ENCODE measurements around the gene SERPINA3.
"Not testable (repeated sequence)": the region's sequence is repeated elsewhere in the genome, so short reads cannot be mapped to it uniquely, and the experiment has no call there.

SERPINA3 gene

DNA sequence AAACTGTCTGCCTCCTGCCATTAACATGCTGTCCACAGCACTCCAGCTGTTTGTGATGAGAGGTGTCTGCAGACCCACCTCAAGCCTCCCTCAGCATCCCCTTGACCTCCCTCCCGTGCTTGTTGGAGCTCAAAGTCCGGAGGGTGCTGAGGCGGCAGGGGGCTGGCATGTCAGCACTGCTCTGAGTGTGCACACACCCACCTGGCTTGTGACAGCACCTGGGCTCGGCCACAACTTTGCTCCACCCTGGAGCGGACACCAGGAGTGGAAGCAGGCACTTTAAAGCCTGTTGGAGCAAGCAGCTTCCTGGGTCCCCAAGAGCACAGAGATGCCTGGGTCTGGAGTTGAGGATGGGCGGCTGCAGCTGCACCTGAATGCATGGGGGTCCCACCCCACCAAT is 20.9 kb downstream of the SERPINA3 start:
- Histone ChIP-seq H3K36me3 (ENCODE audit: control insufficient read depth in 1 of 2, insufficient read depth in 2 of 2, low read depth in 1 of 2, low read length in 2 of 2) (no peaks in the 10 kb centered on the region), H3K18ac (ENCODE audit: low read depth in 1 of 2, low read length in 2 of 2) (no peak overlapping the region), H2AFZ (ENCODE audit: low read depth, low read length) (no peak overlapping the region), H4K91ac (ENCODE audit: low read length) (no peak overlapping the region), H2AK5ac (ENCODE audit: low read length, severe bottlenecking) (no peak overlapping the region), H3K14ac (ENCODE audit: low read length in 2 of 2) (no peak overlapping the region), H3K4ac (ENCODE audit: low read depth in 1 of 2, low read length in 2 of 2) (no peak overlapping the region), H2BK5ac (ENCODE audit: low read depth, low read length, poor library complexity, severe bottlenecking) (no peak overlapping the region), H2BK15ac (ENCODE audit: low read depth, poor library complexity, severe bottlenecking) (no peak overlapping the region), H3K4me2 (ENCODE audit: low read length, poor library complexity, severe bottlenecking) (no peak overlapping the region), H3K79me1 (replicated peaks; ENCODE audit: low read length, poor library complexity, severe bottlenecking) (no peaks in the 10 kb centered on the region), H4K8ac (ENCODE audit: low read length) (no peak overlapping the region), H3K4me3 (ENCODE audit: insufficient read depth in 1 of 2, low read depth in 1 of 2, low read length in 2 of 2) (no peak overlapping the region), H3K23ac (ENCODE audit: low read length in 2 of 2) (no peak overlapping the region), H2BK12ac (ENCODE audit: low read length in 2 of 2) (no peak overlapping the region), H3K4me1 (ENCODE audit: control insufficient read depth, insufficient read depth, low read depth, low read length) (no peaks in the 10 kb centered on the region), H3K9me3 (ENCODE audit: control insufficient read depth, low read length) (peaks cover 15% of the 10 kb centered on the region), H3K9ac (ENCODE audit: low read length) (no peak overlapping the region), H2BK120ac (ENCODE audit: low read depth, low read length) (no peak overlapping the region), H3K27ac (ENCODE audit: low read length, poor library complexity, severe bottlenecking) (no peak overlapping the region), H3K27me3 (ENCODE audit: control insufficient read depth in 1 of 2, insufficient read depth in 1 of 2, low read length in 2 of 2) (peaks cover 27 to 42% of the 10 kb centered on the region in 2 experiments)
- WGBS = 69% methylated on average over 6 of the region's 6 CpGs
- DNase-seq = no peak

DNA sequence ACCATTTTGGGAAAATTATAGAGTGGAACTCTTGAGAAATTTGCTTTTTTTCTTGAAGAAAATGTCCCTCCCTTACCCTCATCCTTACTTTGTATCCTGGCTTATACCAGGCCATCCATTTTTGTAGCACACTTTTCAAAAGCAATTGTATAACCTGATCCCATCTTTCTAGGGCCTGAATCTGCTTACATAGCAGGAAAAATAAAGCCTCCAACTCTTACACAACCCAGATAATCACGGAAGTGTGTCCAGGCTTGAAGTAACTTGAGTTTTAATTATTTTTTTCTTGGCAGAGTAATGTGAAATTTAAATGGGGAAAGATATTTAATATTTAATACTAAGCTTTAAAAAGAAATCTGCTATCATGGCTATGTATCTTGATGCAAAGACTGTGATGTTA is 23.0 kb downstream of the SERPINA3 start:
- no peak overlapping the region for H2BK120ac ChIP-seq (ENCODE audit: low read depth, low read length)
- no peak overlapping the region for H2AFZ ChIP-seq (ENCODE audit: low read depth, low read length)
- H3K4me2 ChIP-seq (ENCODE audit: low read length, poor library complexity, severe bottlenecking) = no peak overlapping the region
- no peak overlapping the region for H2AK5ac ChIP-seq (ENCODE audit: low read length, severe bottlenecking)
- no peak overlapping the region for H4K8ac ChIP-seq (ENCODE audit: low read length)
- H3K36me3 ChIP-seq (ENCODE audit: control insufficient read depth in 1 of 2, insufficient read depth in 2 of 2, low read depth in 1 of 2, low read length in 2 of 2) = no peaks in the 10 kb centered on the region
- peaks cover 14% of the 10 kb centered on the region for H3K9me3 ChIP-seq (ENCODE audit: control insufficient read depth, low read length)
- no peak overlapping the region for H3K18ac ChIP-seq (ENCODE audit: low read depth in 1 of 2, low read length in 2 of 2)
- no peak overlapping the region for H4K91ac ChIP-seq (ENCODE audit: low read length)
- no peak overlapping the region for H3K23ac ChIP-seq (ENCODE audit: low read length in 2 of 2)
- H3K14ac ChIP-seq (ENCODE audit: low read length in 2 of 2) = no peak overlapping the region
- DNase-seq = no peak
- H2BK12ac ChIP-seq (ENCODE audit: low read length in 2 of 2) = no peak overlapping the region
- no CpG with 5 or more reads among the region's 1 CpG for WGBS
- no peaks in the 10 kb centered on the region for H3K4me1 ChIP-seq (ENCODE audit: control insufficient read depth, insufficient read depth, low read depth, low read length)
- peaks cover 14 to 32% of the 10 kb centered on the region in 2 experiments for H3K27me3 ChIP-seq (ENCODE audit: control insufficient read depth in 1 of 2, insufficient read depth in 1 of 2, low read length in 2 of 2)
- H3K4me3 ChIP-seq (ENCODE audit: insufficient read depth in 1 of 2, low read depth in 1 of 2, low read length in 2 of 2) = no peak overlapping the region
- no peak overlapping the region for H2BK15ac ChIP-seq (ENCODE audit: low read depth, poor library complexity, severe bottlenecking)
- no peak overlapping the region for H3K4ac ChIP-seq (ENCODE audit: low read depth in 1 of 2, low read length in 2 of 2)
- H3K9ac ChIP-seq (ENCODE audit: low read length) = no peak overlapping the region
- H2BK5ac ChIP-seq (ENCODE audit: low read depth, low read length, poor library complexity, severe bottlenecking) = no peak overlapping the region
- H3K79me1 ChIP-seq (replicated peaks; ENCODE audit: low read length, poor library complexity, severe bottlenecking) = no peaks in the 10 kb centered on the region
- H3K27ac ChIP-seq (ENCODE audit: low read length, poor library complexity, severe bottlenecking) = no peak overlapping the region

DNA sequence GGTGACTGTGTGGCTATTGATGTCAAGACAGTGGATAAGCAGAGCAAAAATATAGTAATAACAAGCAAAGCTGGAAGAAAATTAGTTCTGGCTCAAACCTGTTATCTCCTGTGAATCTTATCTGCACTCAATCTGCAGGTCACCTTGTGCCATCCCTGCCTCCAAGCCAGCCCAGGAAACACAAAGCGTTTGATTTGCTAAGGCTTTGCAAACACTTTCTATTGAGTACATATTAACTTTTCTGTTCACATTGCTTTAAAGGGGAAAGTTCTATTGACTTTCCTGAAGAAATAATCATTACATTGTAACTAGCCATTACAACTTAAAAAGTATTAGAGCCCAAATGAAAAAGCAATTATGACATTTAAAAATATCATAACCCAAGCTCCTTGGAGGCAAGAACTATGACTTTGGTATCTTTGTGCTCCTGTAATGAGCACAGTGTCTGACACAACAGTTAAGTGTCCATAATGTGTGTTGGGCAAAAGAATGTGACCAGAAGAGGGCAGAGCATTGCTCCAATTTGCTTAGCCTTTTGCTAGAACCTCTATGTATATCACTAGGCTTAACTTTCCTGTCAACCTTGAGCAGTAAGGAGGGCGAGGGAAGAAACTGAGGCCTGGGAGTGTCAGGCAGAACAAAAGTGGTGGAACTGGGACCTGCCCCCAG is 24.7 kb downstream of the SERPINA3 start:
- H3K23ac ChIP-seq (ENCODE audit: low read length in 2 of 2) = no peak overlapping the region
- H3K4me2 ChIP-seq (ENCODE audit: low read length, poor library complexity, severe bottlenecking) = no peak overlapping the region
- H3K4ac ChIP-seq (ENCODE audit: low read depth in 1 of 2, low read length in 2 of 2) = no peak overlapping the region
- no peak for DNase-seq
- no peak overlapping the region for H2BK5ac ChIP-seq (ENCODE audit: low read depth, low read length, poor library complexity, severe bottlenecking)
- H4K8ac ChIP-seq (ENCODE audit: low read length) = no peak overlapping the region
- no peak overlapping the region for H2AK5ac ChIP-seq (ENCODE audit: low read length, severe bottlenecking)
- H2BK15ac ChIP-seq (ENCODE audit: low read depth, poor library complexity, severe bottlenecking) = no peak overlapping the region
- no peak overlapping the region for H3K18ac ChIP-seq (ENCODE audit: low read depth in 1 of 2, low read length in 2 of 2)
- no peak overlapping the region for H3K27ac ChIP-seq (ENCODE audit: low read length, poor library complexity, severe bottlenecking)
- no peak overlapping the region for H3K14ac ChIP-seq (ENCODE audit: low read length in 2 of 2)
- H4K91ac ChIP-seq (ENCODE audit: low read length) = no peak overlapping the region
- WGBS = no CpG with 5 or more reads among the region's 2 CpGs
- H2AFZ ChIP-seq (ENCODE audit: low read depth, low read length) = no peak overlapping the region
- peaks cover 11 to 18% of the 10 kb centered on the region in 2 experiments for H3K27me3 ChIP-seq (ENCODE audit: control insufficient read depth in 1 of 2, insufficient read depth in 1 of 2, low read length in 2 of 2)
- no peak overlapping the region for H2BK120ac ChIP-seq (ENCODE audit: low read depth, low read length)
- no peak overlapping the region for H3K9ac ChIP-seq (ENCODE audit: low read length)
- H3K9me3 ChIP-seq (ENCODE audit: control insufficient read depth, low read length) = no peaks in the 10 kb centered on the region
- H3K79me1 ChIP-seq (replicated peaks; ENCODE audit: low read length, poor library complexity, severe bottlenecking) = no peaks in the 10 kb centered on the region
- H3K36me3 ChIP-seq (ENCODE audit: control insufficient read depth in 1 of 2, insufficient read depth in 2 of 2, low read depth in 1 of 2, low read length in 2 of 2) = no peaks in the 10 kb centered on the region
- no peak overlapping the region for H3K4me3 ChIP-seq (ENCODE audit: insufficient read depth in 1 of 2, low read depth in 1 of 2, low read length in 2 of 2)
- H3K4me1 ChIP-seq (ENCODE audit: control insufficient read depth, insufficient read depth, low read depth, low read length) = no peaks in the 10 kb centered on the region
- H2BK12ac ChIP-seq (ENCODE audit: low read length in 2 of 2) = no peak overlapping the region

DNA sequence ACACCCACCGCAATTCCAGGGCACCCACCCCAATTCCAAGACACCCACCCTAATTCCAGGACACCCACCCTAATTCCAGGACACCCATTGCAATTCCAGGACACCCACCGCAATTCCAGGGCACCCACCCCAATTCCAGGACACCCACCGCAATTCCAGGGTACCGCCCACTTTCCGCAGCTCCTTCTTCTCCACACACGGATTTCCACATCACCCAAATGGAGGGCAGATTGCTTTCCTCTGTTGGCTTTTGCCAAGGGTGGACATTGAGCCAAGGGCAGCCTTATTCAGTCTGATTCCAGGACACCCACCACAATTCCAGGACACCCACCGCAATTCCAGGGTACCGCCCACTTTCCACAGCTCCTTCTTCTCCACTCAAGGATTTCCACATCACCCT is 25.6 kb downstream of the SERPINA3 start:
- not testable (repeated sequence) for H3K9me3 ChIP-seq (ENCODE audit: control insufficient read depth, low read length); H3K79me1 ChIP-seq (replicated peaks; ENCODE audit: low read length, poor library complexity, severe bottlenecking); H3K9ac ChIP-seq (ENCODE audit: low read length); H3K4me2 ChIP-seq (ENCODE audit: low read length, poor library complexity, severe bottlenecking); H2AK5ac ChIP-seq (ENCODE audit: low read length, severe bottlenecking); H2BK15ac ChIP-seq (ENCODE audit: low read depth, poor library complexity, severe bottlenecking); H3K14ac ChIP-seq (ENCODE audit: low read length in 2 of 2); H3K36me3 ChIP-seq (ENCODE audit: control insufficient read depth in 1 of 2, insufficient read depth in 2 of 2, low read depth in 1 of 2, low read length in 2 of 2); H2BK5ac ChIP-seq (ENCODE audit: low read depth, low read length, poor library complexity, severe bottlenecking); H4K8ac ChIP-seq (ENCODE audit: low read length); H3K27ac ChIP-seq (ENCODE audit: low read length, poor library complexity, severe bottlenecking); H3K4me3 ChIP-seq (ENCODE audit: insufficient read depth in 1 of 2, low read depth in 1 of 2, low read length in 2 of 2); H2BK120ac ChIP-seq (ENCODE audit: low read depth, low read length); H4K91ac ChIP-seq (ENCODE audit: low read length); H2BK12ac ChIP-seq (ENCODE audit: low read length in 2 of 2); H3K4me1 ChIP-seq (ENCODE audit: control insufficient read depth, insufficient read depth, low read depth, low read length); H3K4ac ChIP-seq (ENCODE audit: low read depth in 1 of 2, low read length in 2 of 2); DNase-seq; H3K27me3 ChIP-seq (ENCODE audit: control insufficient read depth in 1 of 2, insufficient read depth in 1 of 2, low read length in 2 of 2); H2AFZ ChIP-seq (ENCODE audit: low read depth, low read length); H3K23ac ChIP-seq (ENCODE audit: low read length in 2 of 2); H3K18ac ChIP-seq (ENCODE audit: low read depth in 1 of 2, low read length in 2 of 2)
- 91% methylated on average over 8 of the region's 8 CpGs for WGBS

All from mesenchymal stem cell (in vitro differentiated cells and primary cell).